Measurements from ENCODE around the gene RASGEF1C.

DNA sequence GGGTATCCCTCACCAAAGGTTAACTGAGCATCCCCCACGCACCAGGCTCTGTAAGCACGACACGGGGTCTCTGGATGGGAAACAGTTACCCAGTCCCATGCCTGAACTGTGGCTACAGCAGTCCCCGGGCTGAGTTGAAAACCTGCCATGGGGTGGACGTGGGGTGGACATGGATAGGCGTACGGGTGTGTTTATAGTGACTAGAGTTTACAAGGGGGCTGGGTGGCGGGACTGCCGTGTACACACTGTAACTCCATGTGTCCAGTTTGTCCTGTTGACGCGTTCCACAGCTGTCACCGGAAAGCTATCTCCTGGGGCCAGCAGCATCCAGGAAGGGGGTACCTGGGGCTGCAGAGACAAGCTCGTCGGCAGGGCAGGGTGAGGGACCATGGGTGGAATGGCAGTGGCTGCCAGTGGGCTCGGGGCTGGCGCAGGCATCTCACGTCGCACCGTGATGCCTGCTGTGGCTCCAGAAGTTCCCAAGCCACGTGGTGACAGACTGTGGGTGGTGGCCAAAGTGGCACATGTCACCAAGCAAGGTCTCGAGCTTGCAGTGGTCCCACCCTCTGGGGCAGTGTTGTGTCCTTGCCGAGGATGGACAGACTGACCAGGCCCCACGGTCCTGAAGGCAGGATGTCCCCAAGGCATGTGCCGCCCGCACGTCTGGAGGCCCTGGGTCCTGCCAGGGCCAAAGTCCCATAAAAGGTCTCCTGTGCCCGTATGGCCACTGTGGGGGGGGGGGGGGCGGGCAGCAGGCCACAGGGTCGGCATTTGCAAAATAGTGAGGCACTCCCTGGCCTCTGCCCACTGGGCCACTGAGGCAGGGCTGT, 108.2 kb downstream of the RASGEF1C start:
- no peak for TF ChIP-seq EZH2 (IDR thresholded peaks at IDR 0.05)
- TF ChIP-seq POLR2AphosphoS5 (IDR thresholded peaks at IDR 0.05; ENCODE audit: borderline replicate concordance, low read depth, low read length), result no peak
- TF ChIP-seq FOXP2 (optimal IDR thresholded peaks at IDR 0.05; ENCODE audit: control extremely low read depth, extremely low read length, insufficient read depth), result no peak
